ENCODE measurements around the gene SRL. TPM values are rescaled to one million over a fixed set of nuclear protein-coding genes. Genes with fewer than 3 reads are reported as not detected.

SRL gene
- total and polyA plus RNA-seq, 2 experiments from 2014 or later = not detected

- no peak overlapping the region for H3K4me3 ChIP-seq
- ATAC-seq (no peak), DNase-seq (ENCODE audit: low spot score) (no peak)
- no peaks in the 10 kb centered on the region for H3K27me3 ChIP-seq (ENCODE audit: insufficient read depth)
- Mint-ChIP-seq H3K36me3 (ENCODE audit: low read depth) (no peaks in the 10 kb centered on the region), H3K4me1 (0 out of 3 replicates have a peak, but pooled peaks cover 2% of the 10 kb centered on the region), H3K9me3 (peaks cover 10% of the 10 kb centered on the region), H3K4me3 (no peak overlapping the region), H3K27ac (no peak overlapping the region), H3K27me3 (ENCODE audit: insufficient read depth, low read depth, poor library complexity) (peaks cover 6% of the 10 kb centered on the region)
- peak overlapping the region; percentile 1; the same call in 1 of the 2 replicates for H2AFZ ChIP-seq
- H3F3A ChIP-seq (replicated peaks; ENCODE audit: low read depth) = no peaks in the 10 kb centered on the region
- peaks cover 3% of the 10 kb centered on the region; the same call in 1 of the 2 replicates for H3K9me2 ChIP-seq (ENCODE audit: insufficient read depth)
- H4K20me1 ChIP-seq (replicated peaks; ENCODE audit: insufficient read depth) = no peaks in the 10 kb centered on the region
- H3K4me1 ChIP-seq (ENCODE audit: insufficient read depth) = no peaks in the 10 kb centered on the region
- no peak for TF ChIP-seq REST (IDR thresholded peaks at IDR 0.05; ENCODE audit: unreplicated experiment)
- no peak for TF ChIP-seq NANOG (IDR thresholded peaks at IDR 0.05; ENCODE audit: borderline replicate concordance)
- no peak for TF ChIP-seq ZNF462 (CRISPR knock-in tag; IDR thresholded peaks at IDR 0.05)
- no peak for TF ChIP-seq ZNF331 (CRISPR knock-in tag; IDR thresholded peaks at IDR 0.05; ENCODE audit: low read depth)
- TF ChIP-seq JUNB (IDR thresholded peaks at IDR 0.05; ENCODE audit: unreplicated experiment) = no peak
- TF ChIP-seq CREB1 (CRISPR knock-in tag; IDR thresholded peaks at IDR 0.05; ENCODE audit: low read depth) = no peak
- no peak for TF ChIP-seq EZH2phosphoT487 (IDR thresholded peaks at IDR 0.05; ENCODE audit: unreplicated experiment)
- no peaks in the 10 kb centered on the region for H3K36me3 ChIP-seq (ENCODE audit: insufficient read depth)
- H3K79me2 ChIP-seq (replicated peaks; ENCODE audit: insufficient read depth) = no peaks in the 10 kb centered on the region
- no peak overlapping the region for H3K4me2 ChIP-seq
- no peak overlapping the region for H3K27ac ChIP-seq (ENCODE audit: low read depth)
These were observed 101.2 kb downstream of the SRL start for GRCh38 chr16:4140652-4141051.

Measured in GM23338 (cell line).